HG02678 (cell line): ENCODE data around the gene PARN.

ENCODE experiments used
- ATAC-seq: cut with Tn5 transposase; IDR thresholded peaks from one replicate; pipeline ENCODE4 v1.9.1; 2021; ENCODE audit warnings: mild to moderate bottlenecking, moderate library complexity; ENCODE audit not compliant: unreplicated experiment

PARN gene

DNA sequence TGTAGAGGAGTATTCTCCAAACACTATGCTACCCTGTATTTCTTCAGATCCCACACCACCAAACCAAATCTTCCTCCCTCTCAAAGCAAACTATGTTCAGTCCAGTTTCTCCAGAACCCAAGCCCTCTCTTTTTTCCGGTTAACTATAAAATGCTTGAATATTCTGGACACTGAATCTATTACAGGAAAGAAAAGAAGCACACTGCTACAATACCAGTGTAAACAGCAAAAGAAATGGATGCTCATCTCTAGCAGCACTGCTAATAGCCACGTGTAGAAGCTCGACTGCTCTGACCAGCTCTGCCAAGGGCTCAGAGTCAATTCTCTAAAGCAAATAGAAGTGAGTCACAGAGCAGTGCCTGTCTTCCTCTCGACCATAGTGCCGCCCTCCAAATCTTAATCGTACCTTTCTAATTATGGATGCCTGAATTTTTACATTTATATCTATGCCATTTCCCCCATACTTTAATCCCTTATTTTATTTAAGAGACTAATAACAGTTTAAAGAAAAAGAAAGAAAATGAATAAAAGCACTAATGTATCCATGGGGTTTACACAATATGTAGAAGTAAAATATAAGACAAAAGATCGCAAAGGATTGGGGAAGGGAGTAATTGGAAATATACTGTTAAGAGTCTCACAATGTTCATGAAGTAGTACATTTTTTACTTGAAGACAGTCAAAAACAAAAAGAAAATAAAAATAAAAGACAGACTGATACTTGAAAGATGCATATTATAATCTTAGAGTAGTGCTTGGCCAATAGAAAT is 154.5 kb downstream of the PARN start:
- ATAC-seq = no peak

DNA sequence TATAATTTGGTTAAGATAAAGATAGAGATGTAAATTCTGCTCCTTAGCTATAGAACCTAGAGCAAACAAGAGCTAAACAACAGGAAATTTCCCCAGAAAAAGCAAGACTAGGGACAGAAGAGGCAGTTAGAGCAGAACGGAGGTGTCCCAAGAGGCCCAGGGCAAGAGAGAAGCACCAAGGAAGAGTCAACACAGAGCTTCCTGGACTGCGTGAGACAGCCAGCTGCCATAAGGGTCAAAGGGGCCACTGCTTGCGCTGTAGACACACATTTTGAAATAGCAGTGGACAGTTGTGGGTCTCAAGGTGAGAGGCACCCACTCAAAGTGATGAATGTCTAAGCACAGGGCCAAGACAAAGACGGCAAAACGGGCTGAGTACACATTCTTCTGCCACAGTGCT is 156.6 kb downstream of the PARN start:
- ATAC-seq = no peak

DNA sequence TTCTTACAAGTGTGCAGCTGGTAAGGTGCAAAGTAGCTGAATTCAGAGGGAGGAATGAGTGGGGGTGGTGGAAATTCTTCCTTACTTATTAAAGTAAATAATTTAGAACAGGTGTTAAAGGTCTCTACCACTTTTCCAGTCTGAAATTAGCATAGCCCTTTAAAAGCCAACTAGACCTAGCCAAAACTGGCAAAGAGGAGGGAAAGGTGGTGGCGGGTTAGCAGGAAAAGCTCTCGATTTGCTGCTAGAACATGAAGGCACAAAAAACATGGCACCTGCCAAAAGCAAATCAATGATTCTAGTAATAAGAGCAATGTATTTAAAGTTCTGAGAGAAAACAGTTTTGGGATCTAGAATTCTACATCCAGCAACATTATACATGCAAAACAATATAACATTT is 157.7 kb downstream of the PARN start:
- no peak for ATAC-seq

DNA sequence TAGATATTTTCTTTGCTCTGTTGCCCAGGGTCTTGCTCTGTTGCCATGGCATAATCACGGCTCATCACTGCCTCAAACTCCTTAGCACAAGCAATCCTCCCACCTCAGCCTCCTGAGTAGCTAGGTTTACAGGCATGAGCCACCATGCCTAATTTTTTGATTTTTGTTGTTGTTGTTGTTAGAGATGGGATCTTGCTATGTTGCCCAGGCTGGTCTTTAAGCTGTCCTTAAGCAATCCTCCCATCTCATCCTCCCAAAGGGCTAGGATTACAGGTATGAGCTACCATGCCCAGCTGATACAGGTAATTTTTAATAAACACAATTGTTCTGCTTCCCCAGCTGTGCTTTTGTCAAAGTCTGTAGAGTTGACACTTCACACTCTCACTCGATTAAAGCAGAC is 159.3 kb downstream of the PARN start:
- ATAC-seq = no peak

DNA sequence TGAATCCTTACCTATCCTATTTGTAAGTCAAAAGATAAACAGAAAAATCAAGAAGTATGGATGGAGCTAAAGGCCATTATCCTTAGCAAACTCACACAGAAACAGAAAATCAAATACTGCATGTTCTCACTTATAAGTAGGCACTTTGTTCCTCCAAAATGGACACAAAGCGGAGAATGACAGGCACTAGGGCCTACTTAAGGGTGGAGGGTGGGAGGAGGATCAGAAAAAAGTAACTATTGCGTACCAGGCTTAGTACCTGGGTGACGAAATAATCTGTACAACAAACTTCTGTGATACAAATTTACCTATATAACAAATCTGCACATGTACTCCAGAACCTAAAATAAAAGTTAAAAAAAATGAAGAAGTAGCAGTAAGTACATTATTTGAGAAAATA is 164.3 kb downstream of the PARN start:
- ATAC-seq = no peak

DNA sequence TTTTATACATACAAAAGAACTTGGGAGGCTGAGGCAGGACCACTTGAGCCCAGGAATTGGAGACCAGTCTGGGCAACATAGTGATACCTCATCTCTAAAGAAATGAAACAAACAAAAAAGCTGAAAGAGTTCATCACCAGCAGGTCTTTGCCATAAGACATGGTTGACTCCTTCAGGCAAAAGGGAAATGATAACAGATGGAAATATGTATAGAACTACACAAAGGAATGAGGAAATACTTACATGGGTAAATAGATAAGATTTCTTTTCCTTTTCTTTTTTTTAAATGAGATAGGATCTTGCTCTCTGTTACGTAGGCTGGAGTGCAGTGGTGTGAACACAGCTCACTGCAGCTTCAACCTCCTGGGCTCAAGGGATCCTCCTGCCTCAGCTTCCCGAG is 165.3 kb downstream of the PARN start:
- ATAC-seq = no peak

DNA sequence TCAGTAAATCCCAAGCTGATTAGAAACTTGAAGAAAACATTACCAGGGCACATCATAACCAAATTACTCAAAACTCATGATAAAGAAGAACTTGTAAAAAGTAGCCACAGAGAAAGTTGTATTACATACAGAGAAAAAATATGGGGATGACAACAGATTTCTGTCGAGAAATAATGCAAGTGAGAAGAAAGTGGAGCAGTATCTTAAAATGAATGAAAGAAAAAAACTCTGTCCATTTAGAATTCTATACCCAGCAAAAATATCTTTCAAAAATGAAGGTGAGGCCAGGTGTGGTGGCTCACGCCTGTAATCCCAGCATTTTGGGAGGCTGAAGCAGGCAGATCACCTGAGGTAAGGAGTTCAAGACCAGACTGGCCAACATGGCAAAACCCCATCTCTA is 165.9 kb downstream of the PARN start:
- ATAC-seq = no peak

DNA sequence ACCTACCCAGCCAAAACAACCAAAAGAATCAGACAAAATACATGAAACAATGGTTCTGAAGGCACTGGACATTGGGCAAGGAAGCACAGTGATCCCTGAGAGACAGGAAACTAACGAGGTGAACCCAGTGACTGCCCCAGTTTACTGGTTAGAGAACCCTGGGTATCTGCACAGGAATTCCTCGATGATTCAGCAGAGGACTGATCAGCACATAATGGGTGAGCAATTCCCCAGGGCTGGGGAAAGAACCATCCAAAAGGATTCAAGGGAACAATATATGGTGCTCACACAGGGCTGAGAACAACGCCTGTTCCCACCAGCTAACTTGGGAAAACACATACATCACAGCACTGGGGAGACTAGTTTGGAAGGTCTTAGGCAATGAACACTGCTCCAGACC is 167.2 kb downstream of the PARN start:
- ATAC-seq = no peak

DNA sequence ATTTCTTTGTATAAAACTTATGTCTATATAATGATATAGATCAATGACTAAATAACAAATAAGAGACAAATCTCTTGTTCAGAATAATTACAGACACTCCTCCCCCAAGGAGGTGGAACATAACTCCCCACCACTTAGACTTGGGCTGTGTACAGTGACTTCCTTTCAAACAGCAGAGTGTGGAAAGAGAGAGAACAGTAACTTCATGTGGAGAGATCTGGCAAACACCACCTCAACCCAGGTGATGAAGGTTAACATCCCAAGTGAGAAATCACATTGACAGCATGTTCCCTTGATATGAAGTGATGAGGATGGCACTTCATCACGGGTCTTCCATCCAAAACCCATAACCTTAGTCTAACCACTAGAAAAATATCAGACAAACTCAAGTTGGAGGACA is 169.3 kb downstream of the PARN start:
- no peak for ATAC-seq

DNA sequence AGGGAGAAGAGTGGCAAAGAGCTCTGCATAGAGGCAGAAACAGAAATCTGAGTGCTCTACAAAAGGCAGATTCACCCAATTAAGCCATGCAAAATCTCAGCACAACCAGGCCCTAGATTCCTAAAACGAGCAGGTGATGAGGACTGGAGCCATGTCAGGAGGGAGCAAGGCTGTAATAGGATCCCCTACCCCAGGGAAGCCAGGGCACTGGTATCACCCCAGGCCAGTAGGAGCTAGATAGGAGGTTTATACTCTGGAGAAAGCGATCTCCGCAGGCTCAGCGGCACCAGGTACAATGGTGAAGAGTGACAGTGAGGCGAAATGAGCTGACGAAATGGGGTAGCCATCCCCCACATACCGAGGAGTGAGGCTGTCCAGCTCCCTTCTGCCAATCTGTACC is 171.5 kb downstream of the PARN start:
- no peak for ATAC-seq

DNA sequence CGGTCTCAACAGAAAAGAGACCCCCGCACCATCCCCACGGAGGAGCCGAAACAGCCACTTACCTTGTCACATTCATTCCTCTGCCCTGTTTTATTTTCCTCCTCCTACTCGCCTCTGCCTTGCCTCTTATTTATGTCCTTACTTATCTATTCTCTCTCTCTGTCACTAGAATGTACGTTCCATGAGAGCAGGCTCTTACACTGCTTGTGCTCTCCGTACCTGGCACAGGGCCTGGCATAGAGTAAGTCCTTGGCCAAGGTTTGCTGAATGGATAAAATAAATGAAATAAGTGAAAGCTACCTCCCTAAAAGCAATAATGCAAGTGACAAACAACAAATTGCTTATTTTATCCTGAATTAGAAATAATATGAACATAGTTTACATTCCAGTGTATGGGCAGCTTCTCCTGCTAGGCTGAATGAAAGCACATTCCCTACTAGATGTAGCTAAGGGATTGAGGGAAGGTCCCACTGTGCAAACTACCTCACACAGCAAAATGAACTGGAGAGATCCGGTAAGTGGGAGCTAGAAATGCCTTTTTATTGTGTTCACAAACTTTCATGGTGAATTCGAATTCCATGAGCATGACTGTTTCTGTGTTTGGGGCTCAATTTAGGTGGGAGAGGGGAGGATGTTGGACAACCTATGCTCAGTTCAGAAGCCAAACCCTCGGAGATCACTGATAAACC is 173.1 kb downstream of the PARN start:
- ATAC-seq = no peak

DNA sequence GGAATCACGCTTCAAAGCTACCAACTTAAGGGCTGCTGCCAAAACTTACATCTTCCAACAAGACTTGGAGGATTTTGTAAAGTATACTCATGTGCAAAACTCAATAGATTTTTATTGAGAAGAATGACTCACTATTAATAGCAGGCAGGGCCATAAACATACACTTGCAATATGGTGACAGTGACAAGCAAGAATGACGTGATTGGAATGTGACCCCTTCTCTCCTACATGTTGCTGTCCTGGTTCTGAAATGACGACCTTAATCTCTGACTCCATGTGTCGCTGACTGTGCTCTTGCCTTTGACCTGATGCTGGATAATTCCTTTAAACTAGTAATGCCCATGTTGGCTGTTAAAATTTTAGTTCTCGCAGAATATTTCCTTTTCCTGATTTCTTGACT is 174.5 kb downstream of the PARN start:
- ATAC-seq = no peak

DNA sequence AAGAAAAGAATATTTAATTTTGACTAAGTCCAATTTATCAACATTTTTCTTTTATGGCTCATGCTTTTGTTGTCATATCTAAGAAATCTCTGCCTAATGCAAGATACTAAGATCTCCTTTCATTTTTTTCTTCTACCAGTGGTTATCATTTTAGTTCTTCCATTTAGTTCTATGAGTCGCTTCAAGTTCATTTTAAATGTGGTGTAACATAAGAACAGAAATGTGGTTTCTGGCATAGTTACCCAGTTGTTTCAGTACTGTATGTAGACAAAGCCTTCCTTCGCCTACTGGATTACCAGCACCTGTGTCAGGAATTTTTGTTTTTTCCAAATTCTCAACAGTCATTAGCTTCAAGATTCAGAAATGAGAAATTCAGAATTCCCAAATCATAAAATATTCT is 175.7 kb downstream of the PARN start:
- ATAC-seq = no peak

DNA sequence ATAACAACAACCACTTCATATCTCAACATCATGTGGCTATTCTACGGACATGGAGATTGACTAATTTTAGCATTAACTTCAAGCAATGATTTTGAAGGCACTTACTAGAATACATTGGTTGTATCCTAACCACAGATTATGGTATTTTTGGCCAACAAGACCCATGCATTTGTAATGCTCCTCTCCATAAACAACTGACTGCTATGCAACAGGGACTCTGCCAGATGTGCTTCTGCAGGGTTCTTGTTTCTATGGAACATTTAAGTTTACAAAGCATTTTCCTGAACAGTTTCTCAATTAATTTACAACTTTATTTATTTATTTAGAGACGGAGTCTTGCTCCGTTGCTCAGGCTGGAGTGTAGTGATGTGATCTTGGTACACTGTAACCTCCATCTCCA is 178.0 kb downstream of the PARN start:
- no peak for ATAC-seq

DNA sequence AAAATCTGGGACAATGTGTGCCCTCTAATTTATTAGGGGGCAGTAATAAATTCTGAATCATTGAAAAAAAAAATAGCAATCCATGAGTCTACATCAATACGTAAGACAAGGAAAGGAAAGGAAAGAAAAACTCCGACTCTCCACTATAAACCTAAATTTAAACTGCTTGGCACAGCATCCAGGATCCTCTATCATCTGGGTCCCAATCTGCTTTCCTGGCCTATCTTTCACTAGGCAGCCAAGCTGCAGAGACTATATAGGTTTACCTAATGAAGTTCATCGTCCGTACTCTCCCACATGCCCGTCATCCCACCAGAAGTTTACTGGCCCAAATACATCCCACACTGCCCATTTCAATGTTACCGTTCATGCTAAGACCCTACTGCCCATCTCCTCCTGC is 179.2 kb downstream of the PARN start:
- ATAC-seq = no peak

DNA sequence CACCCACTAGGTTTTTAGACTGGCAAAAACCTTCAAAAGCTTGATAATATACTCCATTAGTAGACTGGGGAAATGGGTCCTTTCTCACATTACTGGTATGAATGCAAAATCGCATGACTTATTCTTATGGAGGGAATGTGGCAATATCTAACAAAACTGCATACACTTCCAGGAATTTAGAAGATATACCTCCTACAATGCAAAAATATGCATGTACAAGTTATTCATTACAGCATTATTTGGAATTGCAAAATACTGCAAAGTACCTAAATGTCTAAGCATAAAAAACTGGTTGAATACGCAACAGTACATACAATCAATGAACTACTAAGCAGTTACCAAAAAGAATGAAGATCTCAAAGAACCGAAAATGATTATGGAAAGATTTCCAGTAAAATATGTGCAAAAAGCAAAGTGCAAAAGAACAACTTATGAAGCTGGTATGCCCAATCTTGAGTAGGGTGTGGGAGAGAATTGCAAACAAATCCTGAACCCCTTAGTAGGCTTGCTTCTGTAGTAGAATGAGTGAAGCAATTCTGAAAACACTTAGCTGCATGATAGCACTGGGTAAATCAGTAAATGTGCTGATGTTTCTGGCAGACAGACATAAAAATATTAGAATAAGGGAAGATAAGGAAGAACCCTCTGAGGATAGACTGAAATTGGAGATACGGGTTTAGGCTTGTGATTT is 180.1 kb downstream of the PARN start:
- ATAC-seq = no peak

DNA sequence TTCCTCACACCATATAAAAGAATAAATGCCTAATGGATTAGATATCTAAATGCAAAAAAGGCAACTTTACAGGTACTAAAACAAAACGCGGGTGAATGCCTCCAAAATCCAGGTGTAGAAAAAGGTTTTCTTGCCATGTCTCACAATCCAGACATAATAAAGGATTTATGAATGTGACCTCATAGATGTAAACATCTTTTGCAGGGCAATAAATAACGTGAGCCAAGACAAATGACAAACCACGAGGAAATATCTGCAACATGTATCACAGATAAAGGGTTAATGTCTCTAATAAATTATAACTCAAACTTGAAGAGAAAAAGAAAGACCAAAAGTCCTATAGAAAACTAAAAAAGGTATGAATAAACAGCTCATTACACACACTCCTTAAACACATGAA is 180.7 kb downstream of the PARN start:
- ATAC-seq = no peak

DNA sequence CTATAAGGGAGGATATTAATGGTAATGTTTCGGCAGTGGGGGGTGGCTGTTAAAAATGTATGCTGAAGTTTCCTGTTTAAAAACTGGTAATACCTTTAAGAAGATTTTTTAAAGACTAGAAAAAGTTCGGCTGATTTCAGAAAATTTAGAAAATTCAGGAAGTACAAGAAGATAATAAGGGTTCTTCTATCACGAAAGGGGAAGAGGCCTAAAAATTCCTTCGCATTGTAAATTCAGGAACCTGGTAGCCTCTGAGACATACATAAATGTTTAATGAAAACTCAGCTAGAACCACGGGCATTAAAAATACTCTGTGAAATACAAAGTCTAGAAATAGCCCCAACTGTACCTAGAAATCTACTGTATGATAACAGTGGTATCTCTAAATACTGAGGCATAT is 181.2 kb downstream of the PARN start:
- no peak for ATAC-seq

DNA sequence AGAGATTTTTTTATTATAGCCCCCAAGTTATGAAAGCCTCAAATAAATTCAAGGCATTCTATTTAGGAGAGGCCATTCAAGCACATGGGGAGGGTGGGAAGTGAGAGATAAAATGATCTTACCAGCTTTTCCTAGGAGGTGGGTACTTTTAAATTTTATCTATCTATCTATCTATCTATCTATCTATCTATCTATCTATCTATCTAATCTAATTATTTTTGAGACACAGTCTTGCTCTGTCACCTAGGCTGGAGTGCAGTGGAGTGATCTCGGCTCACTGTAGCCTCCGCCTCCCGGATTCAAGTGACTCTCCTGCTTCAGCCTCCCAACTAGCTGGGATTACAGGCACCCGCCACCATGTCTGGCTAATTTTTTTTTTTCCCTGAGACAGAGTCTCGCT is 182.3 kb downstream of the PARN start:
- ATAC-seq = no peak

DNA sequence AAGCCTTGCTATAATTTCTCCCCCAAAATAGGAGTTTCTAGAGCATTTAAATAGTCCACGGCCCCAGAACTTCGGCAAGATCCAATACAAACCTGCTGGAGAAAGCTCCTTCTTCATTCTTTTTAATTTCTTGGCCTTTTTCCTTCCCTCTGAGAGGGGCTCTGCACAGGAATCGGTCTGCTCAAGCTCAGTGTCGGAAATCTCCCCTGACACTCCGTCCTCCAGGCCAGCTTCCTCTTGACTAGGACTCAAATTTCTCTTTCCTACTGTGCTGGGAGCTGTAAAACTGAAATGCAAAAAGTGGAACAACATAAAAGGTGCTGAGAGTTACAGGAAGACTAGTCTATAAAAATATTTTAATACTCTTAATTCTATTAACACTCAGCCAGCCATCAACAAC is 183.3 kb downstream of the PARN start:
- ATAC-seq = no peak

DNA sequence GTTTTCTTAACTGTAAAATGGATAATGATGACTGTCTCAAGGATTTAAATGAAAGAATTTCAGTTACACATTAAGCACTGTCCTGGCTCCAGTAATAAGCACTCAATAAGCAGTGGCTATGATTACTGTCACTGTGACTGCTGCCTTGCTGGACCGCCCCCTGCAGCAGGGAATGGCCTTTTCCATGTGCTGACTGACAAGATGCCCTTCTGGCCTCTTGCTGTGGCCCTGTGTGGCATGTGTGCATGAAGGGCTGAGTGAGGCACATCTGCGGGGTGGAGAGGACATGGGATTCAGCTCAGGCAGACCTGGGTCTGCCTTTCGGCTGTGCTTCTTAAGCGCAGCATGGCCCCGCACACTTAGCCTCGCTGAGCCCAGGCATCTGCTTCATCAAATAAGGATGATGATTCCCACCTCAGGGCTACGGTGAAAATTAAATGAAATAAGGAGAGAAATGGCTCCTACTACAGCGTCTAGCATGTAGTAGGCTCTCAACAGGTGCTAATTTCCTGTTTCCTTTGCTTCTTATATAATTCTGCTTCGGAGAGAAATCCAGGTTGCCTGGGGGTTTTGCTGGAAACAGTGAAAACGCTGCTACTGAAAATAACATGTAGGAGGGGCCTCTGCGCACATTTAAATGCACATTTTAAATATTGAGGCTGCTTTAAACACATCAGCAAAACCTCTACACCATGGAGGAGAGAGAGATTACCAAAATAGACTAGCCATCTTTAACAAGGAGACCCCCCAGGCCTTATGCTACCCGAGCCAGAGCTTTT is 183.9 kb downstream of the PARN start:
- no peak for ATAC-seq
